Ovary (tissue), 9 donors: ENCODE data around the gene VAMP5. TPM values are rescaled to one million over a fixed set of nuclear protein-coding genes. Genes with fewer than 3 reads are reported as not detected.

Experiments
- DNase-seq, 5 donors: peaks; one replicate each; pipeline ENCODE4 v3.0.0-alpha.2; 2019 to 2020
- H3K27ac ChIP-seq, 2 donors: fragments of 200-600 bp; one replicate each; pipeline versions ENCODE4 v1.5.1 to v1.8.0; 2019 to 2022
- H3K27me3 ChIP-seq: fragments of 200-600 bp; one replicate; pipeline ENCODE4 v1.8.0; 2022
- H3K36me3 ChIP-seq: fragments of 200-600 bp; sonication (generic); one replicate; pipeline ENCODE4 v1.5.1; 2019
- H3K4me1 ChIP-seq: one replicate; pipeline ENCODE4 v1.8.1; 2013; ENCODE audit warnings: mild to moderate bottlenecking, moderate library complexity; ENCODE audit not compliant: insufficient read depth
- H3K4me3 ChIP-seq: fragments of 200-600 bp; sonication (generic); one replicate; pipeline ENCODE4 v1.5.1; 2017
- H3K9me3 ChIP-seq, 2 donors: fragments of 200-600 bp in 1 of 2; sonication (generic) in 1 of 2; one replicate each; pipeline versions ENCODE4 v1.5.1 to v1.8.1; 2013 to 2019; ENCODE audit warnings: mild to moderate bottlenecking in 1 of 2, moderate library complexity in 1 of 2
- EP300 ChIP-seq: sonication (generic); formaldehyde crosslinking; IDR thresholded peaks from one replicate; pipeline ENCODE4 v1.6.1; 2017; ENCODE audit warnings: antibody characterized with exemption
- POLR2A ChIP-seq: fragments of 450-650 bp; IDR thresholded peaks from one replicate; pipeline ENCODE4 v1.6.1; 2017; ENCODE audit warnings: antibody characterized with exemption, mild to moderate bottlenecking, moderate library complexity
- WGBS, 3 donors: extraction: QIAGEN DNeasy Blood & Tissue Kit in 1 of 3; methylation state at CpG; one replicate each; pipeline versions ENCODE4 v1.1.5 to v1.1.7; 2013 to 2017; 5-methylcytosine and 5-hydroxymethylcytosine counted together
- intact Hi-C, 4 donors: fragments of 100-400 bp; cut with DNase I; formaldehyde crosslinking; loops; one replicate each; pipeline versions ENCODE4 v1.11.0 to v1.15.1; 2022 to 2023
- polyA plus RNA-seq, 2 donors: library from polyadenylated mRNA; stranded (reverse); fragments of 200-250 nt in 1 of 2; fragments of 350-450 nt in 1 of 2; fragmentation: Illumina TruSeq in 1 of 2; extraction: RNeasy Lipid Tissue Mini Kit (QIAGEN cat#74804) in 1 of 2; gene quantifications; one replicate each; pipeline ENCODE4 v1.2.3, GENCODE V29; 2013 to 2014
- total RNA-seq, 7 donors: library from RNA; depleted of rRNA in 2 of 7; stranded (reverse); fragments of >200 nt in 2 of 7; fragmentation: NEBNext Ultra II Directional in 3 of 7; extraction: Animal tissue kit (Norgen Biotek cat#: 25700) in 3 of 7; gene quantifications; one replicate each; pipeline versions ENCODE4 v1.1.0 to v1.2.4, GENCODE V29; 2016 to 2023
- TF ChIP-seq, protein P1 (sequence below), 3 donors: fragments of 450-650 bp in 2 of 3; fragments of 200-600 bp in 1 of 3; IDR thresholded peaks; one replicate each; pipeline versions ENCODE4 v1.5.1 to v1.8.0; 2016 to 2022; ENCODE audit warnings: antibody characterized with exemption in 3 of 3, mild to moderate bottlenecking in 1 of 3
- donor health status: DM: no; HTN: no; CAD: no; lungs with moderate emphysema.
- donor health status: DM: no; HTN: no; CAD: no.
- donor health status: Bipolar disorder and iron deficiency.
- donor health status: DM: yes; HTN: yes; CAD: no.
- donor health status: DM: no; HTN: no; CAD: no.
- donor health status: DM: yes; HTN: yes; CAD: no.

Gene VAMP5
- total and polyA plus RNA-seq, 9 donors: 25.6 to 99.5 (median 48.5) TPM

DNA sequence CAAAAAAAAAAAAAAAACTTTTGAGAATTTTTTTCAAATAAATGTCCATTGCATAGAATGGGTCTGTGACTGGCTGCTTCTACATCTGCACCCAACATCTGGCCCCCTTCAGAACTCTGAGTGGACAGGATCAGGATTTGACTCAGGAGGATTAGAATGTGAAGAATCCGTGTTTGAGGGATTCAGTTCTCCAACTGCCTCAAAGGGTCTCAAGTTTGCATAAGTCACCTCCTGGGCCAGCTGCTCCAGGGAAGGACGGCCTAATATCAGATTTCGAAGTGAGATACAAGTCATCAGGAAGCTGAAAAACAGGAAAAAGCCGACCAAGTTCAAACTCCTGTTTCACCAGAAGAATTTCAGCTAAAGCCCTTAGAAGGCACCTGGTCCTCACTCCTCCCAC lies 34.4 kb upstream of the VAMP5 start:
- WGBS, 3 donors: 32 to 50% (median 39%) methylated on average over 4 of the region's 4 CpGs
- no peak overlapping the region for H3K27ac ChIP-seq
- intact Hi-C loops: loop anchor here in 2 of 4 donors (5.0 to 10.0 kb wide), 2 partner anchors 128 to 415 kb away; partner anchors contain the start of gene TCF7L1 (in 1 of the 2)

DNA sequence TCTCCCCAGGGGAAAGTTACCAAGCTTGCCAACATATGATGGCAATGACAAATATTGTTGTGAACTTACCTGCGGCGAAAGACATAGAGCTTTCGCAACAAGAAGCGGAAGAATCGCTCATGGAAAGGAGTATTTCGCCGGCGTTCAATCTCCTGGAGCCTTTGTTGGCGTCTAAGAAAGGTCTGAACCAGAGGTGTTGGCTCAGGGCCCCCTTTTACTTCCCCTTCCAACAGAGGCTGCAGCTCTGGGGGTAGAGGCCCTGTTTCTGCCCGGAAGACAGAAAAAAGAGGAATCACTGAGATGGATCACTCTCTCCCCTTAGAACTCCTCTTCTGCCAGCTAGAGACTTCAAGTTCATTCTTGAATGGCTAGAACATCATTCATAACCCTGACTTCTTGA lies 33.7 kb upstream of the VAMP5 start:
- Histone ChIP-seq H3K27ac (no peak overlapping the region), H3K27me3 (no peaks in the 10 kb centered on the region), H3K4me1 (no peaks in the 10 kb centered on the region), H3K36me3 (no peaks in the 10 kb centered on the region), H3K4me3 (no peak overlapping the region), H3K9me3 (no peaks in the 10 kb centered on the region)
- DNase-seq: no peak
- intact Hi-C loops: loop anchor here in 2 of 4 donors (5.0 to 10.0 kb wide), 2 partner anchors 128 to 416 kb away; partner anchors contain the start of gene TCF7L1 (in 1 of the 2)
- WGBS, 3 donors: 83 to 90% (median 88%) methylated on average over 10 of the region's 10 CpGs
- TF ChIP-seq, protein P1, sequence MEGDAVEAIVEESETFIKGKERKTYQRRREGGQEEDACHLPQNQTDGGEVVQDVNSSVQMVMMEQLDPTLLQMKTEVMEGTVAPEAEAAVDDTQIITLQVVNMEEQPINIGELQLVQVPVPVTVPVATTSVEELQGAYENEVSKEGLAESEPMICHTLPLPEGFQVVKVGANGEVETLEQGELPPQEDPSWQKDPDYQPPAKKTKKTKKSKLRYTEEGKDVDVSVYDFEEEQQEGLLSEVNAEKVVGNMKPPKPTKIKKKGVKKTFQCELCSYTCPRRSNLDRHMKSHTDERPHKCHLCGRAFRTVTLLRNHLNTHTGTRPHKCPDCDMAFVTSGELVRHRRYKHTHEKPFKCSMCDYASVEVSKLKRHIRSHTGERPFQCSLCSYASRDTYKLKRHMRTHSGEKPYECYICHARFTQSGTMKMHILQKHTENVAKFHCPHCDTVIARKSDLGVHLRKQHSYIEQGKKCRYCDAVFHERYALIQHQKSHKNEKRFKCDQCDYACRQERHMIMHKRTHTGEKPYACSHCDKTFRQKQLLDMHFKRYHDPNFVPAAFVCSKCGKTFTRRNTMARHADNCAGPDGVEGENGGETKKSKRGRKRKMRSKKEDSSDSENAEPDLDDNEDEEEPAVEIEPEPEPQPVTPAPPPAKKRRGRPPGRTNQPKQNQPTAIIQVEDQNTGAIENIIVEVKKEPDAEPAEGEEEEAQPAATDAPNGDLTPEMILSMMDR (IDR thresholded peaks at IDR 0.05): no peak
- no peak for TF ChIP-seq EP300
- no peak for TF ChIP-seq POLR2A

More for the DNA sequence above, 34.4 kb upstream of the VAMP5 start:
- no peak for DNase-seq
- H3K4me1 ChIP-seq: no peaks in the 10 kb centered on the region
- H3K36me3 ChIP-seq: no peaks in the 10 kb centered on the region
- no peaks in the 10 kb centered on the region for H3K27me3 ChIP-seq
- H3K4me3 ChIP-seq: no peak overlapping the region
- TF ChIP-seq, protein P1 (IDR thresholded peaks at IDR 0.05): no peak
- no peak for TF ChIP-seq EP300
- no peak for TF ChIP-seq POLR2A
- H3K9me3 ChIP-seq: no peaks in the 10 kb centered on the region

DNA sequence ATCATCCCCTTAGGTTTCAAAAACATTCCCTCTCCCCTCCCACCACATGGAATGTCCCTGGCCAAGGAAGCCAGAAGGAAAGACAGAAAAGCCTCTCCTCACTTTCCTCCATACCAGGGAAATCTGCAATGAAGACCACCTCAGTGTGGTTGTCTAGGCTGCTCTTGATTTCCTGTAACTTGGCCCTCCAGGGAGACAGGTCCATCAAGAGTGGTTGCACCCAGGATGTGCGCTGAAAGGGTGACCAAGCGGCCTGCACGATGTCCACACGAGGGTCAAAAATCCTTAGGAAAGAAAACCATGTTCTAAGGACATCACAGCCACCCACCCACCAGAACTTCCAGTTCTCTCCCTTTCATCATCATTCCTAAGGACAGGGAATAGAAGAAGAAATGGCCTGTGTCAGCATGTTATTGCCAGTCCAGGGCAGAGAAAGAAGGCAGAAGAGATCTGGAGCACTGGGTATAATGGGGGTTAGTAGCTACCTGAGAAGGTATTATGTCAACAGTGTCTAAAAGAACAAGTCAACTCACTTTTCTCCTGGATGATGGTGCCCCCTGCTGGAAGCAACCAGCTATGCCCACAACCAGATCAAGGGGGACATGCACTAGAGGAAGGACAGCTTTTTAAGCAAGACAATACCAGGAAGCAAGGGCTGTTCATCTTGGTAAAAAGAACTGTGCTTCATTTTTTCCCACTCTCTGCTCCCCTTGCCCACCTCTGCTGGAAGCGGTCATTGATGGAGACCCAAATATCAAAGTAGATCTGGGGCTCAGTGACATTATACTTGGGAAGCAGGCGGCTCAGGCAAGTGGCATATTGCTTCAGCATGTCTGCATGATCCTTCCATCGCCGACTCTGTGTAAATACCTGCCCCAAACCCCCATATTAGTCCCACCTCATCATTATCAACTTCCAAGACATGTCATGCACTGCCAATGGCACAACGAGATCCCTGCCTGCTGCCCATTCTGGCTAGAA lies 32.2 kb upstream of the VAMP5 start:
- intact Hi-C loops: loop anchor here (1.0 to 10.0 kb wide), 5 partner anchors 130 to 417 kb away; partner anchors contain the start of gene TCF7L1 (in 1 of the 4)
- H3K27ac ChIP-seq: no peak overlapping the region
- 75 to 80% (median 75%) methylated on average over 9 of the region's 9 CpGs for WGBS, 3 donors

DNA sequence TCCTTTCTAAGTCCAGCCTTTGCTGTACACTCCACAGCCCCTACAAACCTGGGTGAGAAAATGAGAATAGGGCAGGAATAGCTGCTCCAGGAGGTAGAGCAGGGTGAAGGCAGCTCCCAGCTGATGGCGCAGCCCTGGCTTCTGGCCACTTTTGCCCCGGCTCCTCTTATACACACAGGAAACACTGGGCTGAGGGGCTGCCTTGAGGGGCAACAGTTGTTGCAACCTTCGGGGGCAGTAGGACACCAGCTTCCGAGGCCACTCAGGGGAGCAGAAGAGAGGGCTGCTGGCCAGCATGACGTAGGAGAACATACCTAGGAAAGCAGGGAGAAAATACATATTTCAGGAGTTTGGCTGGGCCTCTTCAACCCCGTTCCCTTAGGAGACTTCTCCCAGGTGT lies 31.0 kb upstream of the VAMP5 start:
- WGBS, 3 donors: 66 to 78% (median 70%) methylated on average over 6 of the region's 6 CpGs

More for the DNA sequence above, 32.2 kb upstream of the VAMP5 start:
- no peaks in the 10 kb centered on the region for H3K4me1 ChIP-seq
- H3K36me3 ChIP-seq: no peaks in the 10 kb centered on the region
- no peaks in the 10 kb centered on the region for H3K27me3 ChIP-seq
- TF ChIP-seq POLR2A: no peak
- TF ChIP-seq, protein P1 (IDR thresholded peaks at IDR 0.05): peak; percentile 65 to 95 (median 89)
- DNase-seq: peak; percentile 69 to 88 (median 82)
- no peak overlapping the region for H3K4me3 ChIP-seq
- H3K9me3 ChIP-seq: no peaks in the 10 kb centered on the region

More for the DNA sequence above, 31.0 kb upstream of the VAMP5 start:
- intact Hi-C loops: loop anchor here in 3 of 4 donors (2.0 to 10.0 kb wide), 3 partner anchors 131 to 418 kb away; partner anchors contain the start of gene TCF7L1 (in 1 of the 3)
- Histone ChIP-seq H3K27ac (no peak overlapping the region), H3K36me3 (no peaks in the 10 kb centered on the region), H3K4me3 (no peak overlapping the region), H3K27me3 (no peaks in the 10 kb centered on the region), H3K4me1 (no peaks in the 10 kb centered on the region), H3K9me3 (no peaks in the 10 kb centered on the region)
- DNase-seq: no peak
- TF ChIP-seq, protein P1 (IDR thresholded peaks at IDR 0.05): no peak
- no peak for TF ChIP-seq EP300
- TF ChIP-seq POLR2A: no peak
